Measurements from ENCODE around the gene CD48.
A peak's percentile ranks its signal among the peaks of the same experiment; 100 is the strongest.

CD48 gene

DNA sequence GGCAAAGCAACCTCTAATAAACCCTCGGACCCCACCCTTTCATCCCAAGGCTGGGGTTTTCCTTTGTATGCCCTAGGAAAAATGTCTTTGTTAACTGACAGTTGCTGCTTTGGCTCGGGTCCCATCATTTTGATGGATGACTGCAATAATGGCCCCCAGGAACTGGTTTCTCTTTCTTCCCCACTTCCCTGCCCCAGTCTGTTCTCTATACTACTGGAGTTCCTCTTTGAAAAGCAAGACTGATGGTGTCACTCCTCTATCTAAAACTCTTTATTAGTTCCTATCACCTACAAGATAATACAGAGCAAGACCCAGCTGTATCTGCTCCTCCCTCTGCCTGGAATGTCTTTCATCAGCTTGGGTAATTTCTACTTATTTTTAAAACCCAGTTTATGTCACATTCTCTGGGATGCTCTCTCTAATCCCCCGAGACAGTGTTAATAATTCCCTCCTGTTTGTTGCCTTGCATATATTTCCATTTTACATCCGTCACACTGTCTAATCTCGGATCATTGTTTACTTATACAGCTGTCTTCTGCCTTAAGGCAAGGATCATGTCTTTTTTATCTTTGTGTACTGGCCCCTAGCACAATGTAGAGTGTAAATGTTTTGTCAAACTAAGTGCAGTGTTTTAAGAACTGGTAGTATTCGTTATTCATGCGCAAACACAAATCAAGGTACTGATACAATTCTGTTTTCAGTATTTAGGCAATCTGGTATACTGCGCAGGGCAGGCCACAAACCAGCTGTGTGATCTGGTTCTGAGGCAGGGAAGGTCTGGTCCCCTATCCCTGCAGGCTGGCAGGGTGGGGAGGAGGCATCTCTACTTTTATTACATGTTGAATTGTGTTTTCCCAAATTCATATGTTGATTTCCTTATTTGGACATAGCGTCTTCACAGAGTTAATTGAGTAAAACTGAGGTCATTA lies 80.8 kb downstream of the CD48 start:
- DNase-seq = peak; percentile 49

DNA sequence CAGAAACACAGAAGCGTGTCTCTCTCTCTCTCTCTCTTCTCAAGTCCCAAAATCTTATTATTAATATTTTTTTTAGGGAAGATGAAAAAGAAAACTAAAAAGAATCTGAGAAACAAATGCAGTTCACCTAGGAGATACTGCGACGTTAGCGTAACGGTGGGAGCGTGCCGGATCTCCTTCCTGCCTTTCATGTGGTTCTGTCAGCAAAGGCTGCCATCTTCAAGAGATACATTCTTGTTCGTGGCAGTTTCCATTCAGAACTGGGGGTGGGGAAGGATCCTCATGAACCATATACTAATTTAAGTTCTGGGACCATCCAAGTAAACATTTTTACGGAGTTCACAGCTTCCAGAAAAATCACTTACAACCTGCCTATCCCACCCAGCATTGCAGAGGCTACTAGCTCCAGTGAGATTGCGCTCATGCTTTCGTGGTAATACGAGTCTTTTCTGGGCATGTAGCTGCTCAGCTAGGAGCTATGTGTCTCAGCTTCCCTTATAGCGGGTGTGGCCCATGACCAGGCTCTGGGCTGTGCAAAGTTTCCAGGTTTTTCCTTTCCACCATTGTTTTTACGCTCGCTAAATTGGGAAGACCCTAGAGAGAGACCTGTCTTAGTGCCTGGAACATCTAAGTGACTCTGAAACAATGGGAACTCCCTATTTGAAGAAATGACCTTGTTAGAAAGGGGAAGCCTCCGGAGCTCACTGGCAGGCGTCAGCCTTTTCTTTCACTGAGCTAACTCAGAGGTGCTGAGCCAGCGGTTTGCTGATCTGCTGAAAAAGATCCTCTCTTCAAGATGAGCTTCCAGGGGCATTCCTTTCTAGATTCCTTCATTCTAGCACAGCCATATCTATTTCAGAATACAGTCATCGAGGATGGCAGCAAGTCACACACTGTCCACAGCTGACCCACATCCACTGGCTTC lies 82.1 kb downstream of the CD48 start:
- DNase-seq = no peak

DNA sequence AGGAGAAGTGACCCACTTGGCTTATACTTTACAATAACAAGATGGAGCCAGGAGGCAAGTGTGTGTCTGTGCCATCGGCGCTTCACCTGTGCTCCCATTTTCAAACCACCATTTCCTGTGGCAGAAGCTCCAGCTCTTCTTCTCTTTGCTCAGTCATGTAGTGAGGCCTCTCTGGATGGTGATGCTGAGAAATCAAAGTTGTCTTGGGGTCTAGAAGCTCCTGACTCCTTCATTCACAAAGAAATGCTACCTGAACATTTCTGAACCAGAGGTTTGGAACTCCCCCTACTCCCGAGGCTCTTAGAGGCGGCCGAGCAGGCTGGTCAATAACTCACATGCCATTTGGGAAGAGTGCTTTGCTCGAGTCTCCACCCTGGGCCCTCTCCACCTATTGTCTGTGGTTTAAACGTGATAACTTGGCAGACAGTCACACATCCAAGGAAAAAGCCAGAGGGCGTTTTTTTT lies 82.8 kb downstream of the CD48 start:
- no peak for DNase-seq
